ENCODE measurements around the gene PEX14. TPM values are rescaled to one million over a fixed set of nuclear protein-coding genes. Genes with fewer than 3 reads are reported as not detected.

Gene PEX14
- total RNA-seq, 4 donors from 2014 or later, result 8.1 to 17.8 (median 15.8) TPM

GRCh38 chr1:10591010-10591409 is 116.3 kb downstream of the PEX14 start:
- Histone ChIP-seq H3K9me3 (no peaks in the 10 kb centered on the region), H3K36me3 (no peaks in the 10 kb centered on the region), H3K4me3 (no peak overlapping the region), H3K27ac (no peak overlapping the region), H3K4me1 (no peaks in the 10 kb centered on the region), H3K27me3 (no peaks in the 10 kb centered on the region)
- in situ Hi-C loops (cut with MboI; ENCODE audit: low sequenced_read_pairs in 4 of 4) (no loop called here), intact Hi-C loops (cut with DNase I; ENCODE audit: low total_unique reads) (no loop called here)
- TF ChIP-seq POLR2A (IDR thresholded peaks at IDR 0.05), result no peak
- TF ChIP-seq CTCF (IDR thresholded peaks at IDR 0.05 in 4 of 5, conservative IDR thresholded peaks at IDR 0.05 in 1 of 5), result no peak
- DNase-seq (no peak), ATAC-seq (no peak)

GRCh38 chr1:10592373-10592772 is 117.6 kb downstream of the PEX14 start:
- Histone ChIP-seq H3K27ac (no peak overlapping the region), H3K27me3 (no peaks in the 10 kb centered on the region), H3K4me1 (no peaks in the 10 kb centered on the region), H3K4me3 (no peak overlapping the region), H3K9me3 (no peaks in the 10 kb centered on the region), H3K36me3 (no peaks in the 10 kb centered on the region)
- TF ChIP-seq POLR2A (IDR thresholded peaks at IDR 0.05) (no peak), CTCF (IDR thresholded peaks at IDR 0.05 in 4 of 5, conservative IDR thresholded peaks at IDR 0.05 in 1 of 5) (no peak)
- ATAC-seq (no peak), DNase-seq (no peak)
- in situ Hi-C loops (cut with MboI; ENCODE audit: low sequenced_read_pairs in 4 of 4) (no loop called here), intact Hi-C loops (cut with DNase I; ENCODE audit: low total_unique reads) (no loop called here)

- DNase-seq, result no peak
- H3K4me3 ChIP-seq, result no peak overlapping the region
- TF ChIP-seq POLR2A (IDR thresholded peaks at IDR 0.05) (no peak), CTCF (IDR thresholded peaks at IDR 0.05 in 4 of 5, conservative IDR thresholded peaks at IDR 0.05 in 1 of 5) (no peak)
- in situ Hi-C loops (cut with MboI; ENCODE audit: low sequenced_read_pairs in 4 of 4) (no loop called here), intact Hi-C loops (cut with DNase I; ENCODE audit: low total_unique reads) (no loop called here)
- H3K27me3 ChIP-seq, result no peaks in the 10 kb centered on the region
- no peak overlapping the region for H3K27ac ChIP-seq
- no peaks in the 10 kb centered on the region for H3K4me1 ChIP-seq
- no peak for ATAC-seq
- no peaks in the 10 kb centered on the region for H3K36me3 ChIP-seq
- no peaks in the 10 kb centered on the region for H3K9me3 ChIP-seq
These were observed 119.0 kb downstream of the PEX14 start for GRCh38 chr1:10593750-10594149.

DNA sequence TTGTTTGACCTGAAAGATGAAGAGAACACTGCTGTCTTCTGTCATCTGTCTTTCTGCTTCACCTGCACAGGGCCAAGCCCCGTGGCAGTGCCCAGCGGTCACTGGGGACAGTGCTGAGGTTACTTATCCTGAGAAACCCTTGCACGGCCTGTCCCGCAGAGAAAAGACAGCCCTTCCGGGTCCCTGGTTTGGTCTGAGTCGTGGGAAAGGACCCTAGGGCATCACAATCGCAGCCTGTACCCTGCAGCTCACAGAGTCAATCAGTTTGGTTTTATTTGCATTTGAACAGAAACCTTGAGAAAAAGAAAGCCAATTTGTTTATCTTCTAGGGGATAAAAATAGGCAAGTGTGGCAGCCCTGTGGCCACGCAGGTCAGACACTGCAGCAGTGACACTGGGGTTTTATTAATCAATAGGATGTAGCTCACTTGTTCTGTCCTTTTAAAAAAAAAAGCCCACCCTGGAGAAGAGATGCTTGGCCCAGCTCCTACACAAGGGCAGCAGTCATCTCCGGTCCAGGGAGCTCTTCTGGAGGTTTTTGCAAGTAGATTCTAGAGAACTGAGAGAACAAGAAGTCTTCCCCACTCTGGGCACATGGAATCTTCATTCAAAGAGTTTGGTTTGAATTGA is 120.0 kb downstream of the PEX14 start:
- Histone ChIP-seq H3K36me3 (no peaks in the 10 kb centered on the region), H3K9me3 (no peaks in the 10 kb centered on the region), H3K27ac (no peak overlapping the region), H3K27me3 (no peaks in the 10 kb centered on the region), H3K4me3 (no peak overlapping the region), H3K4me1 (no peaks in the 10 kb centered on the region)
- in situ Hi-C loops (cut with MboI; ENCODE audit: low sequenced_read_pairs in 4 of 4), result no loop called here
- TF ChIP-seq CTCF (IDR thresholded peaks at IDR 0.05 in 4 of 5, conservative IDR thresholded peaks at IDR 0.05 in 1 of 5) (no peak), POLR2A (IDR thresholded peaks at IDR 0.05) (no peak)
- intact Hi-C loops (cut with DNase I; ENCODE audit: low total_unique reads), result no loop called here
- ATAC-seq (no peak), DNase-seq (no peak)

GRCh38 chr1:10596780-10597179 is 122.0 kb downstream of the PEX14 start:
- Histone ChIP-seq H3K27ac (no peak overlapping the region), H3K27me3 (no peaks in the 10 kb centered on the region), H3K4me3 (no peak overlapping the region), H3K4me1 (no peaks in the 10 kb centered on the region), H3K9me3 (no peaks in the 10 kb centered on the region), H3K36me3 (no peaks in the 10 kb centered on the region)
- in situ Hi-C loops (cut with MboI; ENCODE audit: low sequenced_read_pairs in 4 of 4) (no loop called here), intact Hi-C loops (cut with DNase I; ENCODE audit: low total_unique reads) (no loop called here)
- no peak for TF ChIP-seq CTCF (IDR thresholded peaks at IDR 0.05 in 4 of 5, conservative IDR thresholded peaks at IDR 0.05 in 1 of 5)
- no peak for TF ChIP-seq POLR2A (IDR thresholded peaks at IDR 0.05)
- DNase-seq, result no peak
- no peak for ATAC-seq
